GM18858 (cell line): ENCODE measurements around the gene KLHL29.
"Not testable (repeated sequence)": the region's sequence is repeated elsewhere in the genome, so short reads cannot be mapped to it uniquely, and the experiment has no call there.

Experiments used
- ATAC-seq: cut with Tn5 transposase; IDR thresholded peaks from one replicate; pipeline ENCODE4 v1.9.1; 2021; ENCODE audit not compliant: unreplicated experiment

KLHL29 gene

DNA sequence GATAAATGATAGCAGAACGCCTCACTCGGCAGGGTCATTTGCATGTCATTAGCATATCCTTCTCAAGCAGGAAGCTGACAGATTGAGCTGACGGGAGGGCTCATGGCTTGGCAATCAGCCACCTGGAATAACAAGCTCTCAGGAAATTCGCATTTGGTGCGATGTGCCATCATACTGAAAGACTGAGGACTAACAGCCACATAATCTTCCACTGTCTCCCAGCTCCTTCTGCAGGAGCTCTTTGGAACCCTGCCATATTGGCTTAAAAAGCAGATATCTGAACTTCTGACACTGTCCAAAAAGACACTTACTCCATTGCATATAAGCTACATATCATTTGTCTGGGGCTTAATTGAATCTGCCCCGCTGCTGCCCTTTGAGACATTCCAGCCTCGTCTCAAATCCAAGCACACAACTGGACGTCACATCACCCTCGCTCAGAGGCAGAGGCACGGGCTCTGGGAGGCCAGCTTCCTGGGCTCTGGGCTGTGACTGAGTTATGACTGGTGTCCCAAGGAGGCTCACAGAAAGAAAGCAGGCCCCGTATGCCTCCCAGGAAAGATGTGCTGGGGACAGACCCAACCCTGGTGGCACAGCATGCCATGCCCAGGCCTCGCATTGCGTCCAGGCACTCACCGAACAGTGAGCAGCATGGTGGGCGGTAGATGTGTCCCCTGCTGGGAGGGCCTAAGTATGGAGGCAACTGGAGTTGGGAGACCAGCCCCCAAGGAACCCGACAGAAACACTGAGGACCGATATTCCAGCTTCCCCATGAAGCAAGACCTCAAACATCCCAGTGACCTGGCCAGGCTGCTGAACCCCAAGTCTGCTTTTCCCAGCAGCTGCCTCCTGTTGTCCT is 314.0 kb downstream of the KLHL29 start:
- no peak for ATAC-seq

DNA sequence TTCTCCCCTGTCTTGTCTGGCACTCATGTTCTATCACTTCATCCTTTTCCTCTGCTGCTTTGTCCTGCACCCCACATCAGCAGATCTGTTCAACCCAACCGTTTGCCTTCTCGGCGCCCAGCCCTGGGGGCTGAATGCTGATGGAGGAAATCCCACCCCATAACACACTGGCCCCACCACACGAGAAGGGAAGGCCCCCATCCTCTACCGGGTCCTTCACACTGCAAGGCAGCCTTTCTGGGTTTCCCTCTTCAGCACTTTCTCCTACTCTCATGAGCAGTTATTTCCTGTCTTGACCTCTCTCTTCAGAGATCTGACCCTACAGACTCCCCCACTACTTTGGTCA is 314.6 kb downstream of the KLHL29 start:
- no peak for ATAC-seq

DNA sequence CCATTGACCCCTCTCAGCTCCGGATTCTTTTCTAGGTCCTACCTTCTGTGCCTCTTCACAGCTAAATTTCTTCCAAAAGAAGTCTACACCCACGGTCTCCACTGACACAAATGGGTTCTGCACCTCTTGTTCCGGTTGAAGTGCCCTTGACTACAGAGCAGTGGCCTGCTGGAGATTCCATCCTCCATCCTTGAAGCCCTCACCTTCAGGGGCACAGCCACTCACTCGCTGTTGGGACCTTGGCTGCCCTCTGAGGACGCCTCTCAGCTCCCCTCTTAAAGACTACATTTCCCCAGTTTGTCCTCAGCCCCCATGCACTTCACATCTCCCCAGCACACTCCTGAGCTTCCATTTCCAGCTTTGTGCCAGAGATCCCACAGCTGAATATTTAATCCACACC is 315.6 kb downstream of the KLHL29 start:
- ATAC-seq: no peak

GRCh38 chr2:23703037-23703582 is 318.1 kb downstream of the KLHL29 start:
- no peak for ATAC-seq

DNA sequence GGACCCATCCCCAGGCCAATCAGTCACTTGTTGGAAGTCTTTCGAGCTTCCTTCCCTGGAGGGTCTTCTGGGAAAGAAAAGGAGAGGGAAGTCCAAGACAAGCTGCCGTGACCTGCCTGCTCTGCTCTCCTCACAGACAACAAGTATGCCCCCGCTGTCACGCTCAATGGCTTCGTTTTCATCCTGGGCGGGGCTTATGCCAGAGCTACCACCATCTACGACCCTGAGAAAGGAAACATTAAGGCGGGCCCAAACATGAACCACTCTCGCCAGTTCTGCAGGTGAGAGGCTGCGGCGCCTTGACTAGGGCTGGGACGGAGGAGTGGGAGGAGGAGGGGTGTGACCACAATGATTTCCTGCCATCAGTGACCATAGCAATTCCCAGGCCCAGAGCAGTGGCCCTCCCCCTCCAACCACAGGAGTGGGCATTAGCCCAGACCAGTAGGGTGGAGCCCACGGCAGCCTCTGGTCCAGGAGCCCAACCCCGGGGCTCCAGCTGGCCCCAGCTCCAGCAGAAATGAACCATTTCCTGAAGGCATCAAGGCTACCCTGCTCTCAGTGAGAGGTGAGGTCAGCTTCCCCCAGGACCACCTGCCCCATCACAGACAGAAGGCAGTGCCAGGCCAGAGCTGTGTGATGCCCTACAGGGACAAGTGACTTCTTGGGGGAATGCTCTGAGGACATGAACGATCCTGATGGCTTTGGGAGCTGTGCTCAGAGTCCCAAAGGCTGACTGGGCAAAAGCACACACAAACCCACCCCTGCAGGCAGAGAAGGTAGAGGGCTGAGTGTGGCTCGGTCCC is 318.8 kb downstream of the KLHL29 start:
- ATAC-seq: no peak

GRCh38 chr2:23705771-23706612 is 321.0 kb downstream of the KLHL29 start:
- no peak for ATAC-seq

DNA sequence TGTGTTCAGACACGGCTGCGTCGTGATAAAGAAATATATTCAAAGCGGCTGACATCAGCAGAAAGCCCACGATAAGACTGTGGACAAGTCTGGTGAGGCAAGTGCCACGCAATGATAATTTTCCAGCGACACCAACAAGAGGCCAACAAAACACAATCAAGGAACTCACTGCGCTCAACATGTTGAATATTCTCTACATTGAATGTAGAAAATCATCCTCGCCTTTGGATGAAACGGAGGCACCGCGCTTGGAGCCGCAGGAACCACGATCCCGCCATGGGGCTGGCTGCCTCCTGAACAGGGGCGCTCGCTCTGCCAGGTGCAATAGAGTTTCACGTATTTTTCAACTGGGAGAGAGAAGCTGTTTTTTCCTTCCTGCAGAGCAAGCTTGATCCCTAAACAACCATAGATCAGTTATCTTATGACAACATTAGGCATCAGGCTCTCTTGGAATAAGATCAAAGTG is 321.7 kb downstream of the KLHL29 start:
- no peak for ATAC-seq

DNA sequence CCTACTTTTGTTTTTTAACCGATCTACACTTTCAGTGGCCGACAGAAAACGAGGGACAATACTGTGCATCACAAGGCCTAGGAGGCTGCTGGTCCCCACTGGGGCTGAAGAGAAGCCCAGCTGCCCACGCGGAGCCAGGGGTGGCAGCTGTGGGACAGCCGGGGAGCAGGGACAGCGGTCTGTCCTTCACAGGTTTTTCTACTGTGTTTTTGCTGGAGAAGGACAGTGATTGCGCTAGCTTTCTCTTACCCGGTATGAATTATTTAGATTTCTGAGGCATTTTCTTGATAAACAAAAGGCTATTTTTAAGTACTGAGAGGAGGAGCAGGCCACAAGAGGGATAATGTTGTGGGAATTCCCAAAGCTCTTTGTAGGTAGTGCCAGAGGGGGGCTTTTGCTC is 322.1 kb downstream of the KLHL29 start:
- no peak for ATAC-seq

- no peak for ATAC-seq
Measured at GRCh38 chr2:23708771-23709170, 323.8 kb downstream of the KLHL29 start.

DNA sequence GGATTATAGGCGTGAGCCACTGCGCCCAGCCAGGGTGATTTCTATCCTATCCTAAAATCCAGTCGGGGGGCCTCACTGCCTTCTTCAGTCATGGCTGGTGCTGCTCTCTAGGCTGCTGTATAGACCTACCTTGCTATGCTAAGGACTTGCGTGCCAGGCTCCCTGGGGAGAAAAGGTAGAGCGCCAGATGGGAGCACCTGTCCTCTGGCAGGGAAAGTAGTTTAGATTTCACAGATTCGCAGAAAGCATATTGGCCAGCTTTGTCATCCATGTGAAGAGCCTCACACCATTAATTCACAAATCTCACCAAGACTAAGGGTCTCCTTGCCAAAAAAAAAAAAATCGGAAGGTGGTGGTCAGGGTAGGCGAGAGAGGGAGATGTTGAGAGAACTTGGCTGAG is 324.3 kb downstream of the KLHL29 start:
- no peak for ATAC-seq

DNA sequence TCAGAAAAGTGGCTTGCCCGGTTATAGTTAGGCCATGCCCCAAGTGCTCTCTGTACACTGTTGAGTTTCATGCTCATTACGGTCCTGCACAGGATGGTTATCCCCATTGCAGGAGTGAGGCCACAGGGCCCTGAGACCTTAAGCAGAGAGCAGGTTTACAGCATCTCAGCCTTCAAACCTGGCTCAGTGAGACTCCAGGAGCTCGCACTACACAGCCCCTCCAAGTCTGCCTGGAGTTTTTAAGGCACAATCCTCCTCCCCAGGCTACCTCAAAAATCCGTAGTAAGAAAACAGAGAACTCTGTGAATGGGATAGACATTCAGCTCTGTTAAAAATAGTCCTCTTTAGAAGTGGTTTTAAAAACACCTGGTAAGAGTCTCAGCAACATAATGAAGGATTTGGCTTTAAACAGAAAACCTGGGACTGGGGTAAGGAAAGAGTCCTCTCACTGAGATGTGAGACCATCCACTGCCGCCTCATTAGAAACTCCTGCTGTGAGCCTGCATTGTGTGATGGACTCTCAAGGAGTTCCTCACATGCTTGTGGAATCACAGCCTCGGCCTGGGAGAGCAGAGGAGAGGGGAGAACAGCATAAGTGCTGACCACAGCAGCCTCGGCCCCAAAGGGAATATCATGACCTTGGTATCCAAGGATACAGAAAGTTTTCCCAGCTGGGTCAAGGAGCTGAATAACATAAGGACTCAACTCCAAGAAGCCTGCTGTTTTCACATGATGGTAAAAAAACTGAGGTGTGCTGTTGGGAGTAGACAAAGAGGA is 327.2 kb downstream of the KLHL29 start:
- ATAC-seq: no peak

GRCh38 chr2:23712756-23713151 is 327.8 kb downstream of the KLHL29 start:
- ATAC-seq: no peak

- ATAC-seq: no peak
Measured at GRCh38 chr2:23713351-23713750, 328.4 kb downstream of the KLHL29 start.

DNA sequence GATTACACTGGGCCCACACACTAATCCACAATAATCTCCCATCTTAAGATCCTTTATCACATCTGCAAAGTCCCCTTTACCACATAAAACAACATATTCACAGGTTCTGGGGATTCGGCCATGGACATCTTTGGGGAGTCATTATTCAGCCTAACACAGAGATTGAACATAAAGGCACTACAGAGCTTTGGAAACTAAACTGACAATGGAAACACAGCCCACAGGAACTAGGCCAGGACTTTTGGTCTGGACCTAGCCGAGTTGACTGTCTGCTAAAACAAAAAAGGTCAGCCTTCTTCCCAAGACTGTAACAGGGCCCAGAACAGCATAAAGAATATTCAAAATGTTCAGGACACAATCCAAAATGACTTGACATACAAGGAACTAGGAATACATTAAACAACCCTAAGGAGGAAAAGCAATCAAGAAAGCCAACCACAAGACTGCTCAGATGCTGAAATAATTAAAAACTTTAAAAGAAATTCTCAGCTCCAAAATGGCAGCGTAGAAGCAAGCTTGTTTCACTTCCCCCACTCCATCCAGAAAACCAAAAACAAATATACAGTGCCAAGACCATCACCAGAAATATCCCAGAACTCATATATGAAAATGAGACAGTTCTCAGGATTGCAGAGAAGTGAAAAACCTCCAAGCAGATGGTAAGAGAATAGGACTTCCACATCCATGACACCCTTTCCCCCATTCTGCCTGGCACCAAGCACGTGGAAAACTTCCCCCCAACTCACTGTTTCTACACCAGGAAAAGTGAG is 334.1 kb downstream of the KLHL29 start:
- no peak for ATAC-seq

GRCh38 chr2:23719716-23720115 is 334.7 kb downstream of the KLHL29 start:
- ATAC-seq: no peak

DNA sequence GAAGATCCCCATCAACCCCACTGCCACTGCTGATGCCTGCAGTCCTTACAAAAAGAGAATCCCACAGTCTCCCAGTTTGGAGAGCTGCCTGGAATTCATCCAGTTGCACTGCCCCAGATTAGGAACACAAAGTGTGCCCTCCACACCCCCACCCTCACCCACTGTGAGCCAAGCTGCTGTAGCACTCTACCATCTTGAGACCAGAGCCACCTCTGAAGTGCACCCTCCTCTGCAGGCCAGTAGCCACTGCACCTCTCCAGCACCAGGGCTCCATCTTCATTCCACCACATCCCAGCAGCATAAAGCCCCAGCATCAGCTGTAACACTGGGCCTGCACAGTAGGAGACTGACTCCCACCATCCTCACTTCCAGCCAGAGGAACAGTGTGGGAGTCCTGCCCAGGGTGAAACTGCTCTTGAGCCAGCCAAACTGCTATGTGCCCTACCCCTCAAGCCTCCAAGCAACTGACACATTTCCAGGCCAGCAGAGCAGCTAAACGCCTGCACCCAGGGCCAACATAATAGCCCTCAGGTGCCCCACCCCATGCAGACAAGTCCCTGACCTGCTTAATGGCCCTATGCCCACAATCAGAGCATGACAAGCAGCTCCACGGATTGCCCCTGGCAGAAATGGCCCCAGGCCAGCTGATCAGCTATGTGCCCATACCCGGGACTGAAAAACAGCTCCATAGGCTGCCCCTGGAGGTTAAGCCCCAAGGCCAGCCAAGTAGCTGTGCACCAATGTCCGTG is 335.9 kb downstream of the KLHL29 start:
- no peak for ATAC-seq

- no peak for ATAC-seq
Measured at GRCh38 chr2:23721454-23721826, 336.5 kb downstream of the KLHL29 start.

GRCh38 chr2:23722255-23722654 is 337.3 kb downstream of the KLHL29 start:
- no peak for ATAC-seq

DNA sequence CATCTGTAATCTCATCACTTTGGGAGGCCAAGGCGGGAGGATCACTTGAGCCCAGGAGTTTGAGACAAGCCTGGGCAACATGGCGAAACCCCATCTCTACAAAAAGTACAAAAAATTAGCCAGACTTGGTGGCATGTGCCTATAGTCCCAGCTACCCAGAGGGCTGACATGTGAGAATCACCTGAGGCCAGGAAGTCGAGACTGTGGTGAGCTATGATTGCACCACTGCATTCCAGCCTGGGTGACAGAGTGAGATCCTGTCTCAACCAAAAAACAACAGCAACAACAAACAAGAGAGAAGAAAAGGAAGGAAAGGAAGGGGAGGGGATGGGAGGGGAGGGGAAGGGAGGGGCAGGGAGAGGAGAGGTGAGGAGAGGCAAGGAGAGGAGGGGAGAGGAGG is 338.1 kb downstream of the KLHL29 start:
- not testable (repeated sequence) for ATAC-seq
